GM12874 (cell line): ENCODE results near the gene NUP214.

Experiments used
- CTCF ChIP-seq: IDR thresholded peaks from 2 replicates; pipeline ENCODE4 v1.5.1; 2011; ENCODE audit warnings: low read depth, mild to moderate bottlenecking, control low read depth, low read length, moderate library complexity; ENCODE audit not compliant: insufficient read depth

NUP214 gene

GRCh38 chr9:131281119-131281965 lies 156.0 kb downstream of the NUP214 start:
- TF ChIP-seq CTCF: no peak

GRCh38 chr9:131282175-131282574 lies 156.8 kb downstream of the NUP214 start:
- TF ChIP-seq CTCF: no peak

- TF ChIP-seq CTCF: no peak
Measured at GRCh38 chr9:131282688-131283422, 157.5 kb downstream of the NUP214 start.
